Activated naive CD8-positive, alpha-beta T cell treated with anti-CD3 and anti-CD28 coated beads, Interleukin-2, amount 10 ng/mL, durations not matched to agents 7 days and 5 days (primary cell): ENCODE measurements around the gene PCP4L1. TPM values are rescaled to one million over a fixed set of nuclear protein-coding genes. Genes with fewer than 3 reads are reported as not detected.

Experiments
- ATAC-seq: fragments of 150-1000 bp; cut with Tn5 transposase; one replicate; pipeline ENCODE4 v1.10.0; 2021; ENCODE audit warnings: low read depth, moderate library complexity
- POLR2A ChIA-PET: fragments of 350-600 bp; sonication (Branson Sonifier 250); formaldehyde crosslinking; loops from one replicate; lab custom pipeline; 2021; ENCODE audit warnings: antibody characterized with exemption; lab: Charles Lee
- DNase-seq: peaks from one replicate; pipeline ENCODE4 v3.0.0; 2021
- H3K27ac Mint-ChIP-seq: one replicate; pipeline ENCODE4 v1.8.0; 2022; ENCODE audit warnings: mild to moderate bottlenecking, mixed read lengths
- H3K27me3 Mint-ChIP-seq: one replicate; pipeline ENCODE4 v1.8.0; 2022; ENCODE audit warnings: mild to moderate bottlenecking, moderate library complexity, mixed read lengths
- H3K36me3 Mint-ChIP-seq: one replicate; pipeline ENCODE4 v1.8.0; 2021; ENCODE audit warnings: mild to moderate bottlenecking, mixed read lengths
- H3K4me1 Mint-ChIP-seq: one replicate; pipeline ENCODE4 v1.8.0; 2021; ENCODE audit warnings: mixed read lengths
- H3K4me3 Mint-ChIP-seq: one replicate; pipeline ENCODE4 v1.8.0; 2022; ENCODE audit warnings: mild to moderate bottlenecking, moderate library complexity, mixed read lengths
- H3K9me3 Mint-ChIP-seq: one replicate; pipeline ENCODE4 v1.8.0; 2021; ENCODE audit warnings: mixed read lengths
- total RNA-seq, 2 experiments: library from RNA; stranded (reverse); gene quantifications; one replicate each; pipeline ENCODE4 v1.2.3, GENCODE V29; 2021

The PCP4L1 gene
- total RNA-seq: 1 to 10 TPM in 1 of 2 experiments, under 1 TPM in 1; 0.91 to 1.1 TPM

DNA sequence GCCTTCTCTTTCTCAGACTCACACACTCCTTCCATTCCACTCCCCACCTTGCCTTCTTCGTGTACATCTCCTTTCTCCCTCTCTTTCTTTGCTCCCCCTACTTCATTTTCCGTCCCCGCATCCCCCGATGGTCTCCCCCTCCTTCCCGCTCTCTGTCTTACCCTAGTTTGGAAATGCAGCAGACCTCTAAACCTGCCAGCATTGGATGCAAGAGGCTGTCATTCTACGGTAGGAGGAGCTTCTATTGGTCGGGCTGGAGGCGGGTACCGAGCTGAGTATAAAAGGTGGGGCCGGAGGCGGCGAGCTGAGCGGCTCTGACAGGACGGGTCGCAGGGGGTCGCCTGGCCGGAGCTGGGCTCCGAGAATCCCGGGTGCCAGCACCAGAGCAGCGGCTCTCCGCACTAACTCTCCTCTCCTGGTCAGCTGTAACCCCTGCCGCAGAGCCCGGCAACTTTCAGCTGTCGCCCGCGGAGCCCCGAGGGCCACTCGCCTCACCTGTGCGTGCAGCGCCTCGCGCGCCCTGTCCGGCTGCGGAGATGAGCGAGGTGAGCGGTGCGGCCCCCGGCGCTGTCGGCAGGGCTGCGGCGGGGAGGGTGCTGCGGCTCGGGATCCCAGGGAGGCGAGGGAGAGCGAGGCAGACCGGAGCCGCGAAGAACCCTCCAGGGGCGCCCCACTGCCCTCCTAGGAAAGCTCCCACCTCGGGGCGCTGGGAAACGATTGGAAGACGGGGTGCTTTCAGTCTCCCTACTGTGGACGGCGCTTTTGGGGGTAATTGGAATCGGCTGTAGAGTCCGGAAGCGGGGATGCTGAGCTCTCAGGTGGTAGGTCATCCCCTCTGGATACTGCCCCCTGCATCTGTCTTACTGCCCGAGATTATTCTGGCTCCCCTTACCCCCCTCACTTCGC lies at the start of gene PCP4L1:
PCP4L1 (plus strand) TSS at position 307 of the 906 bp plus-strand sequence; CDS start at position 537, 230 bp downstream.
- Mint-ChIP-seq H3K36me3 (peaks cover 7% of the 10 kb centered on the region), H3K9me3 (peaks cover 5% of the 10 kb centered on the region), H3K4me1 (peaks cover 13% of the 10 kb centered on the region), H3K4me3 (peak within 1 kb of the TSS; percentile 70), H3K27ac (peak within 1 kb of the TSS; percentile 37), H3K27me3 (peaks cover 49% of the 10 kb centered on the region)
- POLR2A ChIA-PET: interaction anchor here (0.7 to 1.3 kb wide), 2 partner anchors 56 to 126 kb away, joined by 3 read pairs; partner anchors contain the start of gene SDHC
- peak; percentile 59 for DNase-seq
- ATAC-seq: peak; percentile 95

DNA sequence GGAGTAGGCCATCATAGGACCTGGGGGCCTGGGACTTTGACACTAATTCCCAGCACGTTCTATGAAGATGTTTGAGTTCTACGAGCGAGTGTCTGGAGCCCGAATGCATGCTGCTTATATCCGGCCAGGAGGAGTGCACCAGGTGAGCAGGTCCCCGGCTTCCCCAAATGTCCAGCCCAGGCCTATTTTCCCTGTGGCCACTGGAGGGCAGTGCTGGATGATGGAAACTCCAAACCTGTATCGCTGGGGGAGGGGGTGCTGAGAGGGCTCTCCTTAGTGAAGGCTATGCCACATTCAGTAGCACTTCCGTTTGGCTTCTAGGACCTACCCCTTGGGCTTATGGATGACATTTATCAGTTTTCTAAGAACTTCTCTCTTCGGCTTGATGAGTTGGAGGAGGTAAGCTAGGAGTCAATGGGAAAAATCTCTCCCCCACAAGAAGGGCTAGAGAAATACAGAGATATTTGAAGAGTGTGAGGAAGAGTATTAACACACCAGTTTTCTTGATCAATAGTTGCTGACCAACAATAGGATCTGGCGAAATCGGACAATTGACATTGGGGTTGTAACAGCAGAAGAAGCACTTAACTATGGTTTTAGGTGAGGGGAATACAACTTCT lies 48.6 kb upstream of the PCP4L1 start:
- Mint-ChIP-seq H3K4me3 (no peak overlapping the region), H3K27me3 (no peaks in the 10 kb centered on the region), H3K36me3 (peaks cover 46% of the 10 kb centered on the region), H3K9me3 (no peaks in the 10 kb centered on the region), H3K27ac (peak overlapping the region; percentile 47), H3K4me1 (peaks cover 42% of the 10 kb centered on the region)
- DNase-seq (peak; percentile 70), ATAC-seq (peak; percentile 79)
- POLR2A ChIA-PET: interaction anchor here (1.3 kb wide), 1 partner anchor 16 kb away, joined by 6 read pairs; no protein-coding TSS in a partner anchor

DNA sequence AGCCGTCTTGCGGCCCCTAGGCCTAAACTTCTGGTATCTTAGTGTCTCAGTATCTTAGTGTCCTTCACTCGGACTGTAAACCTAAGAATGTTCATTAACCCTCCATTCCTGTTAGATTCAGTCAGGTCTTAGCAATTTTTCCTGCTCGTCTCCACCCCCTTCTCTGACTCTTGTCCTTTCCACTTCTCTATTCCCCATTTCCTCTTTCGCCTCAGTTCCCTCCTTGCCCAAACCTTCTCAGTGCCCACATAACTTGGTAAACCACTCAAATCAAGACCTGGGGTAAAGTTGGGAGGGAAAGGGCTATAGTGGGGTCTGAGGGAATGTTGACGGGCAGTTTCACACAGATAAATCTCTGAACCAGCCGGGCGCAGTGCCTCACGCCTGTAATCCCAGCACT lies 44.2 kb upstream of the PCP4L1 start:
- peak overlapping the region; percentile 72 for H3K27ac Mint-ChIP-seq
- H3K9me3 Mint-ChIP-seq: no peaks in the 10 kb centered on the region
- H3K4me1 Mint-ChIP-seq: peaks cover 51% of the 10 kb centered on the region
- POLR2A ChIA-PET: interaction anchor here (1.3 to 2.5 kb wide), 3 partner anchors 11 to 47 kb away, joined by 3 to 17 read pairs (median 8); partner anchors contain the start of genes NDUFS2 and TOMM40L
- H3K36me3 Mint-ChIP-seq: peaks cover 35% of the 10 kb centered on the region
- H3K27me3 Mint-ChIP-seq: no peaks in the 10 kb centered on the region
- ATAC-seq (no peak), DNase-seq (no peak)
- H3K4me3 Mint-ChIP-seq: peak overlapping the region; percentile 90

DNA sequence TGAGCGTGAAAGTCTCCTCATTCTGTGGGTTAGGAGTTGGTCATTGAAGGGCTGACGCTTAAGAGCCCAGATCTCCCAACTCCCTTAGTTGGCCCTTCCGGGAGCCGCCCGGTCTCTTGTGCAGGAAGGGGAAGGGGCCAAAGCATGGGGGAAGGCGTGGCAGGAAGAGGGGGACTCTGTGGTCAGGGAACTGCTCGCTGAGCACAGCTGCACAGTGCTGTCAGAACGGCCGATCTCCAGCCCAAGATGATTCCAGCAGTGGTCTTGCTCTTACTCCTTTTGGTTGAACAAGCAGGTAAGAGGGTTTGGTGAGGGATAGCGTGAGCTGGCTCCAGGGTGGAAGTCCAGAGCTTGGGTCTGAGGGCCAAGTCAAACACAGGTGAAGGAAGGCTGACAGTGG lies 43.5 kb upstream of the PCP4L1 start, which contains the start of gene FCER1G:
FCER1G (plus strand) TSS at position 220 of the 400 bp plus-strand sequence; CDS start at position 247, 27 bp downstream.
- peak within 1 kb of the TSS; percentile 92 for H3K27ac Mint-ChIP-seq
- no peaks in the 10 kb centered on the region for H3K9me3 Mint-ChIP-seq
- POLR2A ChIA-PET: interaction anchor here (0.6 to 2.5 kb wide), 7 partner anchors 9 to 447 kb away, joined by 3 to 17 read pairs (median 3); partner anchors contain the start of genes NDUFS2 and TOMM40L
- no peaks in the 10 kb centered on the region for H3K27me3 Mint-ChIP-seq
- no peak for DNase-seq
- peaks cover 32% of the 10 kb centered on the region for H3K36me3 Mint-ChIP-seq
- H3K4me1 Mint-ChIP-seq: peaks cover 47% of the 10 kb centered on the region
- H3K4me3 Mint-ChIP-seq: peak within 1 kb of the TSS; percentile 90
- ATAC-seq: peak; percentile 13

DNA sequence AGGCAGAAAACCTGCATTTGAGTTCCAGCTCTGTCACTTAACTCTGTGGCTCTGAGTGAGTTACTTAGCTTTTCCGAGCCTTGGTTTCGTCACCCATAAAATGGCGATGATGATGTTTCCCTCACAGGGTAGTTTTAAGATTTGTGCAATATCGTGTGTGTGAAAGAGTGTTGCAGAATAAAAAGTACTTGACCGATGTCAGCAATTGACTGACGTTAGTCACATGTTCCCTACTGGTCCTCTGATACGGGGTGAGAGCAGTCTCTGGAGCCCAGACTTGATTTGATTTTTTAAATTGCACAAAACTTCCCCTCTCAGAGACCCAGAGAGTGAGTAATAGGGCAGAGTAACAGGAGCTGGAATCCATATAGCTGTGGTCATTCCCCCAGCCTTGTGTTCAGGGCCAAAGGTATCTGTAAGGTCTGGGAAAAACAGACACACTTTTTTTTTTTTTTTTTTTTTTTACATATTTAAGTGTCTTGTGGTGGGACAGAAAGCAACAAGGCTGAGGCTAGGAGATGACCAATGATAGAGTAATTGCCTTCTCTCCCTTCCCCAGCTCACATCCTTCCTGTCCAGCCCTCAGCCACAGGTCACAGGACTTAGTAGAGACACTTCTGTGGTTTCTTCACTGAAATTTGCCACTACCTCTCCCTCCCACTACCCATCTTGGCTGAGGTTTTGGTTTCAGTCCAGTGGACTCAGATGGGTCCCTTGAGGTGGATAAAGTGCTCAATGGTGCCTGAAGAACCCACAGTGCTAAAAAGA lies 41.4 kb upstream of the PCP4L1 start:
- peak overlapping the region; percentile 89 for H3K27ac Mint-ChIP-seq
- DNase-seq (no peak), ATAC-seq (peak; percentile 31)
- peaks cover 26% of the 10 kb centered on the region for H3K36me3 Mint-ChIP-seq
- no peaks in the 10 kb centered on the region for H3K27me3 Mint-ChIP-seq
- POLR2A ChIA-PET: interaction anchor here (0.7 to 1.1 kb wide), 5 partner anchors 11 to 28 kb away, joined by 3 read pairs; partner anchors contain the start of gene ADAMTS4
- peak overlapping the region; percentile 81 for H3K4me3 Mint-ChIP-seq
- peaks cover 54% of the 10 kb centered on the region for H3K4me1 Mint-ChIP-seq
- H3K9me3 Mint-ChIP-seq: no peaks in the 10 kb centered on the region

DNA sequence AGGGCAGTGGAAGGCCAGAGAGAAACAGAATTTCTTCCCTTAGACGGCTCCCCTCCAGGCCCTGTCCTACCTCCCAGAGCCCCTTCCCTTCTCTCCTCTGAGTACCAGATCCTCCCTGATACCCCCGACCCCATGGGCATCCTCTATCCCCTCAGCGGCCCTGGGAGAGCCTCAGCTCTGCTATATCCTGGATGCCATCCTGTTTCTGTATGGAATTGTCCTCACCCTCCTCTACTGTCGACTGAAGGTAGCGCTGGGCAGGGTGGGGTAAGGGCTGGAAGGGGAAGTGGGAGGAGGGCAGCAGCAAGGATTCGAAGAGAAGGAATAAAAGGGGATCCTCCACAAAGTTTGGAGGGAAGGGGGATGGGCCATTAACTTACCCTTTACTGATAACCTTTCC lies 40.7 kb upstream of the PCP4L1 start:
- peaks cover 26% of the 10 kb centered on the region for H3K36me3 Mint-ChIP-seq
- peaks cover 54% of the 10 kb centered on the region for H3K4me1 Mint-ChIP-seq
- peak overlapping the region; percentile 33 for H3K4me3 Mint-ChIP-seq
- POLR2A ChIA-PET: interaction anchor here (2.9 kb wide), 1 partner anchor 16 kb away, joined by 13 read pairs; the partner anchor contains the start of gene NDUFS2
- DNase-seq: no peak
- no peak for ATAC-seq
- H3K27me3 Mint-ChIP-seq: no peaks in the 10 kb centered on the region
- H3K9me3 Mint-ChIP-seq: no peaks in the 10 kb centered on the region
- peak overlapping the region; percentile 69 for H3K27ac Mint-ChIP-seq

DNA sequence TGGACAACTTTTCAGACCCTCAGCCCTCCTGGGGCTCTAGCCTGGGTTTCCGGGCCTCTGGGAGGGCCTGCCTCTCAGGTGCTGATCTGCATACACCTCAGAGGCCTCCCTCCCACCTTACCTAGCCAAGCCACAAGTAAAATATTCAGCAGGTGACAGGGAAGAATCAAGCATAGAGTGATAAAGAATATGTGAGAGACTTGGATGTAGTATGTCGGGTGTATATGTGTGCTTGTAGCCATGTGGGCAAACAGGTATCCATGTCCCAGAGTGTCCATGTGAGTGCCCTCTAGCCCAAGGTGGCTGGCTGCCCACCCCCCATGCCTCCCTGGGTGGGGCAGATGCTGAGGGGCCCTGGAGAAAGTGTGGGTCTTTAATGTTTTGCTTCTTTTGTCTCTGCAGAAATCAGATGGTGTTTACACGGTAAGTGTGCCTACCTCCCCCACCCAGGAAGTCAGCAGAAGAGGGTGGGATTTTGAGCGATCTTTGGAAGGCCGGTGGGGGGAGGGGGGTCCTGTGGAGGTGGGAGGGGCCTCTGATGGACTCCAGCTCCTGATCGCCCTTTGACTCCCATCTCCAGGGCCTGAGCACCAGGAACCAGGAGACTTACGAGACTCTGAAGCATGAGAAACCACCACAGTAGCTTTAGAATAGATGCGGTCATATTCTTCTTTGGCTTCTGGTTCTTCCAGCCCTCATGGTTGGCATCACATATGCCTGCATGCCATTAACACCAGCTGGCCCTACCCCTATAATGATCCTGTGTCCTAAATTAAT lies 40.1 kb upstream of the PCP4L1 start:
- Mint-ChIP-seq H3K27ac (peak overlapping the region; percentile 69), H3K27me3 (no peaks in the 10 kb centered on the region), H3K4me1 (peaks cover 53% of the 10 kb centered on the region), H3K4me3 (peak overlapping the region; percentile 22), H3K36me3 (peaks cover 20% of the 10 kb centered on the region), H3K9me3 (no peaks in the 10 kb centered on the region)
- DNase-seq: no peak
- POLR2A ChIA-PET: interaction anchor here (0.6 to 2.9 kb wide), 4 partner anchors 16 to 205 kb away, joined by 3 to 13 read pairs (median 3); partner anchors contain the start of gene NDUFS2
- ATAC-seq: no peak

DNA sequence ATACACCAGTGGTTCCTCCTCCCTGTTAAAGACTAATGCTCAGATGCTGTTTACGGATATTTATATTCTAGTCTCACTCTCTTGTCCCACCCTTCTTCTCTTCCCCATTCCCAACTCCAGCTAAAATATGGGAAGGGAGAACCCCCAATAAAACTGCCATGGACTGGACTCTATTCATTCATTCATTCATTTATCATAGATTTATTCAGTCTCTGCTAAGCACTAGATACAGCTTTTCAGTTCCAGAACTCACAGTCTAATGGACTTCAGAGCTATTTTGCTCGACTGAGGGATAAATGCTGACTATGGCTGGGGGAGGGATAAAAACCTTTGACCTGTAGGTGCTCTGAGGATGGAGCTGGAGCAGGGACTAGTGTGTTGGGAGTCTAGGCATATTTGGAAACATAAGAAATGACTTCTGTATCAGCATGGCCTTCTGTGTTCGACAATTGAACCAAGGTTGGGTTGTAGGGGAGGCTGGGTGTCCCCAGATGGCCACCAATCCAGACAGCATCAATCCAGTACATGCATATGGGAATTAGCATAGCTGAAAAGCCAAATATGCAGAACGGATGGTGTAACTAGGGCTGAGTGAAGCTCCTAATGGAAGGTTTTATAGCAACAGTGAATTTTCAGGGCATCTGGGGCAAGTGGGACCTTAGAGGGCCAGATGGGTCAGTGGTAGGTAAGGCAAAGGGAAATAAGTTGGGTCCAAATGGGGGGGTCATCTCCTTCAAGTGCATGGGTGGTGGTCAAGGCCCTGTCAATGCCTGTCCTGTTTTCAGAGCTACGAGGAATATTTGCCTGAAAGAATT lies 39.3 kb upstream of the PCP4L1 start:
- DNase-seq (no peak), ATAC-seq (no peak)
- POLR2A ChIA-PET: interaction anchor here (0.6 to 2.9 kb wide), 4 partner anchors 17 to 206 kb away, joined by 3 to 13 read pairs (median 3); partner anchors contain the start of gene NDUFS2
- H3K27ac Mint-ChIP-seq: no peak overlapping the region
- no peak overlapping the region for H3K4me3 Mint-ChIP-seq
- H3K9me3 Mint-ChIP-seq: no peaks in the 10 kb centered on the region
- peaks cover 50% of the 10 kb centered on the region for H3K4me1 Mint-ChIP-seq
- H3K36me3 Mint-ChIP-seq: peaks cover 12% of the 10 kb centered on the region
- no peaks in the 10 kb centered on the region for H3K27me3 Mint-ChIP-seq

DNA sequence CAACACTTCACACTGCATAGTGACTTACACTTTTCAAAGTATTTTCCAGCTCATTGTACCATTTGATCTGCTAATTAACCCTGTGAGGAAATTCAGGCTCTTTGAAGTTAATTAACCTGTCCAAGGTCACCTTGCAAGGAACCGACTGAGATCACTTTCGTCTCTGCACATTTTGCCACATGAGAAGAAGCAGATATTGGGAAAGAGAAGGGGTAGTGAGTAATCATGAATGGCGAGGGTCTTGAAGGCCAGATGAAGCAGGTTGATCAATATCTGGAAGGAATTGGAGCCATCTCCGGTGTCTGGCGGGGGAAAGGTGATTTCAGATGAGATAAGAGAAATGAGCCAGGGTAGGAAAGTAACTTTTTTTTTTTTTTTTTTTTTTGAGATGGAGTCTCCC lies 38.5 kb upstream of the PCP4L1 start:
- Mint-ChIP-seq H3K36me3 (peaks cover 6% of the 10 kb centered on the region), H3K27ac (no peak overlapping the region), H3K9me3 (no peaks in the 10 kb centered on the region), H3K27me3 (no peaks in the 10 kb centered on the region), H3K4me1 (peaks cover 45% of the 10 kb centered on the region), H3K4me3 (no peak overlapping the region)
- ATAC-seq (no peak), DNase-seq (no peak)
- POLR2A ChIA-PET: interaction anchor here (1.0 to 2.9 kb wide), 2 partner anchors 18 to 170 kb away, joined by 3 to 13 read pairs; partner anchors contain the start of gene NDUFS2

DNA sequence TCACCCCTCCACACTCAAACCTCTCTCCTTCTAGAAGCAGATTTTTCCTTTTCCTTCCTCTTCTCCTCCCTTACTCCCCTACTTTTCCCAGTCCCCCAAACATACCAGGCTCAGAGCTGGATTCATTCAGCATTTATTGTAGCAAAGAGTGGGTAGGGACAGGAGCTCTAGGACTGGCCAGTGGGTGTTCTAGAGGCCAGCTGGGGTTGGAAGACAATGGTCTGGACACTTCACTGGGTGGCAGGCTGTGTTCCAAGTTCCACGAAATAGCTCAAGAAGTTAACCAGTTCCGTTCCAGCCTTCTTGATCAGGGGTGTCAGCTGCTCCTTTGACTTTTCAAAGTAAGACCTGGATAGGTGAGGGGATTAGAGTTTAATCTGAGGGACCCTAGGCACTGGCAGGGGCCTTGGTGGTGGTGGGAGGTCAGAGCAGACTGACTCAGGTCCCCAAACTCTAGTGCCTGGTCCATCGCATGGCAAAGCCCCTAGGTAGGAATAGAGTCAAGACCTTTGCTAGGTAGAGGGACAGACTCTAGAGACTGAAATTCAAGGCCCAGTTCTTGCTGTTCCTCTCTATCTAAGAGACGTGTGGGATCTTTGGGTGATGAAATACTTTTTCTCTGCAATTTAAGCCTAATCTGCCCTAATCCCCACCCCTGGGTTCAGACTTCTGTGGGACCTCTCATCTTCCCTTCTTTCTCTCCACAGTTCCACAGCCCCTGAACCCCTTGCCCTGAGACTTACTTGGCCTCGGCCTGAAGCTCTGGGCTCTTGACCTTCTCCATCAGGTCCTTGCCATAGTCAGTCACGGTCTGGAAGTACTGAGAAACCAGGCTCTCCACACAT lies 36.1 kb upstream of the PCP4L1 start:
- Mint-ChIP-seq H3K4me3 (no peak overlapping the region), H3K4me1 (peaks cover 44% of the 10 kb centered on the region), H3K36me3 (peaks cover 2% of the 10 kb centered on the region), H3K27ac (no peak overlapping the region), H3K9me3 (no peaks in the 10 kb centered on the region), H3K27me3 (no peaks in the 10 kb centered on the region)
- no peak for ATAC-seq
- POLR2A ChIA-PET: interaction anchor here (1.5 to 2.7 kb wide), 2 partner anchors 20 to 40 kb away, joined by 3 to 17 read pairs; partner anchors contain the start of gene NDUFS2
- DNase-seq: no peak
